K562 (cell line): ENCODE measurements around the gene ZSCAN21. TPM values are rescaled to one million over a fixed set of nuclear protein-coding genes. Genes with fewer than 3 reads are reported as not detected.

Source experiments
- ADNP ChIP-seq: fragments of 200-800 bp; sonication (Bioruptor generic); IDR thresholded peaks from 2 replicates; pipeline ENCODE4 v1.6.1; 2016; ENCODE audit warnings: missing genetic modification characterization, missing compliant biosample characterization
- AFF4 ChIP-seq: sonication (generic); formaldehyde crosslinking; IDR thresholded peaks from 2 replicates; pipeline ENCODE4 v1.8.0; 2023; ENCODE audit warnings: mild to moderate bottlenecking, missing genetic modification reagents
- ATF4 ChIP-seq: fragments of 450-650 bp; formaldehyde crosslinking; IDR thresholded peaks from 2 replicates; pipeline ENCODE4 v1.4.0; 2022; ENCODE audit warnings: mild to moderate bottlenecking, moderate library complexity
- E4F1 ChIP-seq: fragments of 250-450 bp; sonication (Bioruptor Pico); IDR thresholded peaks from 2 replicates; pipeline ENCODE4 v1.5.0; 2021; ENCODE audit warnings: mild to moderate bottlenecking, borderline replicate concordance
- GABPA ChIP-seq: fragments of 200-800 bp; sonication (Bioruptor generic); conservative IDR thresholded peaks from 2 replicates; pipeline ENCODE4 v1.6.1; 2016; ENCODE audit warnings: low read depth, missing genetic modification characterization, missing compliant biosample characterization
- HDAC1 ChIP-seq, 2 experiments: fragments of 450-650 bp; IDR thresholded peaks; 2 replicates each; pipeline ENCODE4 v1.6.1; 2016 to 2017; ENCODE audit warnings: inconsistent platforms in 1 of 2, mild to moderate bottlenecking in 1 of 2, moderate library complexity in 1 of 2
- HNRNPK ChIP-seq: fragments of 200-400 bp; formaldehyde crosslinking; IDR thresholded peaks from one replicate; pipeline ENCODE4 v1.6.1; 2018; ENCODE audit warnings: mild to moderate bottlenecking, low read depth, low read length; ENCODE audit not compliant: poor library complexity, severe bottlenecking
- ILF3 ChIP-seq: fragments of 450-650 bp; IDR thresholded peaks from 2 replicates; pipeline ENCODE4 v1.6.1; 2018; ENCODE audit warnings: antibody characterized with exemption, mild to moderate bottlenecking, moderate library complexity, borderline replicate concordance
- KAT7 ChIP-seq: sonication (generic); formaldehyde crosslinking; IDR thresholded peaks from 2 replicates; pipeline ENCODE4 v1.8.0; 2022; ENCODE audit warnings: missing genetic modification reagents, mild to moderate bottlenecking, borderline replicate concordance
- KDM1A ChIP-seq, 2 experiments: fragments of 450-650 bp; IDR thresholded peaks; 2 replicates each; pipeline ENCODE4 v1.6.1; 2016; ENCODE audit warnings: mild to moderate bottlenecking in 2 of 2
- RBM25 ChIP-seq: fragments of 200-400 bp; formaldehyde crosslinking; IDR thresholded peaks from 2 replicates; pipeline ENCODE4 v1.6.1; 2018; ENCODE audit warnings: low read length, low read depth, moderate library complexity; ENCODE audit not compliant: severe bottlenecking
- SMARCA5 ChIP-seq: fragments of 450-650 bp; IDR thresholded peaks from 2 replicates; pipeline ENCODE4 v1.6.1; 2016
- UBTF ChIP-seq, 2 experiments: IDR thresholded peaks; 2 replicates each; pipeline ENCODE4 v1.6.1; 2012; ENCODE audit warnings: improper control_type of control experiment in 2 of 2, low read depth in 2 of 2, low read length in 2 of 2, borderline replicate concordance in 1 of 2
- ZBTB17 ChIP-seq: fragments of 450-650 bp; formaldehyde crosslinking; IDR thresholded peaks from 2 replicates; pipeline ENCODE4 v1.4.0; 2020; ENCODE audit warnings: mild to moderate bottlenecking
- ZC3H8 ChIP-seq: fragments of 450-650 bp; IDR thresholded peaks from 2 replicates; pipeline ENCODE4 v1.6.1; 2017
- ZNF143 ChIP-seq: sonication (generic); formaldehyde crosslinking; IDR thresholded peaks from 2 replicates; pipeline ENCODE4 v1.9.0; 2022; ENCODE audit warnings: mild to moderate bottlenecking, missing genetic modification reagents
- ZNF3 ChIP-seq: fragments of 250-450 bp; sonication (Bioruptor Pico); IDR thresholded peaks from 2 replicates; pipeline ENCODE4 v1.5.0; 2021; ENCODE audit warnings: mild to moderate bottlenecking, moderate library complexity
- polyA plus RNA-seq, 8 experiments: library from polyadenylated mRNA; depleted of rRNA in 4 of 8; stranded (reverse) in 5 of 8; unstranded in 3 of 8; fragments of >200 nt; fragmentation: Nextera tagmentation in 2 of 8; fragmentation: Illumina TruSeq in 1 of 8; extraction: Ambion mirVana in 2 of 8; extraction: Trizol in 1 of 8; gene quantifications; 2 replicates each; pipeline versions ENCODE4 v1.2.1 to v1.2.3, GENCODE V29; 2011 to 2014; ENCODE audit warnings: inconsistent platforms in 1 of 8, missing spikeins in 1 of 8
- total RNA-seq, 7 experiments: library from RNA; depleted of rRNA in 6 of 7; stranded (reverse); fragments of >200 nt in 6 of 7; fragmentation: Illumina TruSeq in 2 of 7; extraction: Trizol in 2 of 7; gene quantifications; 2 replicates each; pipeline versions ENCODE4 v1.2.1 to v1.2.3, GENCODE V29; 2011 to 2021; ENCODE audit warnings: low replicate concordance in 1 of 7

Gene ZSCAN21
- total and polyA plus RNA-seq, 9 of the 15 experiments (the other 6 are each of a cell fraction or from before 2014, with no cell fraction given), result 5.9 to 15.5 (median 13.2) TPM

- no peak for TF ChIP-seq AFF4 (CRISPR knock-in tag)
- TF ChIP-seq HNRNPK, result no peak
- no peak for TF ChIP-seq HDAC1 (IDR thresholded peaks at IDR 0.05)
- TF ChIP-seq SMARCA5, result no peak
- no peak for TF ChIP-seq KAT7 (CRISPR knock-in tag)
- TF ChIP-seq GABPA (tag), result no peak
- TF ChIP-seq ADNP (tag), result 0 out of 2 replicates have a peak, but pooled peaks have one; percentile 43
- no peak for TF ChIP-seq UBTF (IDR thresholded peaks at IDR 0.05; ENCODE audit: borderline replicate concordance in 1 of 2, low read depth in 2 of 2, low read length in 2 of 2)
- TF ChIP-seq RBM25, result peak; percentile 85
- TF ChIP-seq ZC3H8, result no peak
- TF ChIP-seq ZBTB17, result no peak
- no peak for TF ChIP-seq ILF3
- TF ChIP-seq ZNF143, result no peak
- TF ChIP-seq KDM1A (IDR thresholded peaks at IDR 0.05), result peak in 1 of 2 experiments; percentile 12; a peak in 1 of 4 replicates
- no peak for TF ChIP-seq E4F1 (CRISPR knock-in tag)
- no peak for TF ChIP-seq ATF4
- TF ChIP-seq ZNF3 (CRISPR knock-in tag), result no peak; the same call in 1 of the 2 replicates
Measured at GRCh38 chr7:100071018-100071723, 21.6 kb downstream of the ZSCAN21 start (continued).
